Mesothelial cell of epicardium (in vitro differentiated cells): ENCODE results near the gene CACNB4. TPM values are rescaled to one million over a fixed set of nuclear protein-coding genes. Genes with fewer than 3 reads are reported as not detected.

Source experiments
- DNase-seq, 2 experiments: peaks; one replicate each; pipeline ENCODE4 v3.0.0; 2021; ENCODE audit warnings: low spot score in 2 of 2; ENCODE audit not compliant: unreplicated experiment in 2 of 2
- H3K27ac Mint-ChIP-seq: 2 replicates; pipeline ENCODE4 v1.8.0; 2021; ENCODE audit warnings: mixed read lengths
- H3K27me3 Mint-ChIP-seq: 2 replicates; pipeline ENCODE4 v1.8.0; 2021; ENCODE audit warnings: low read depth, mixed read lengths
- H3K36me3 Mint-ChIP-seq: 2 replicates; pipeline ENCODE4 v1.8.0; 2021; ENCODE audit warnings: mixed read lengths
- H3K4me1 Mint-ChIP-seq: 2 replicates; pipeline ENCODE4 v1.8.0; 2021; ENCODE audit warnings: mixed read lengths
- H3K4me3 Mint-ChIP-seq: 2 replicates; pipeline ENCODE4 v1.8.0; 2021; ENCODE audit warnings: mild to moderate bottlenecking, moderate library complexity, mixed read lengths
- H3K9me3 Mint-ChIP-seq: 2 replicates; pipeline ENCODE4 v1.8.0; 2021; ENCODE audit warnings: mixed read lengths
- total RNA-seq: library from RNA; stranded (reverse); gene quantifications from 3 replicates; pipeline ENCODE4 v1.2.1, GENCODE V29; 2021
- TF ChIP-seq, protein P1 (sequence below): fragments of 200-600 bp; sonication (generic); IDR thresholded peaks from one replicate; pipeline ENCODE4 v1.5.0; 2021; ENCODE audit warnings: antibody characterized with exemption; ENCODE audit not compliant: unreplicated experiment

CACNB4 gene
- total RNA-seq, 1 donor from 2014 or later: 4.1 TPM

GRCh38 chr2:151869291-151869690 is 229.6 kb downstream of the CACNB4 start:
- TF ChIP-seq, protein P1, sequence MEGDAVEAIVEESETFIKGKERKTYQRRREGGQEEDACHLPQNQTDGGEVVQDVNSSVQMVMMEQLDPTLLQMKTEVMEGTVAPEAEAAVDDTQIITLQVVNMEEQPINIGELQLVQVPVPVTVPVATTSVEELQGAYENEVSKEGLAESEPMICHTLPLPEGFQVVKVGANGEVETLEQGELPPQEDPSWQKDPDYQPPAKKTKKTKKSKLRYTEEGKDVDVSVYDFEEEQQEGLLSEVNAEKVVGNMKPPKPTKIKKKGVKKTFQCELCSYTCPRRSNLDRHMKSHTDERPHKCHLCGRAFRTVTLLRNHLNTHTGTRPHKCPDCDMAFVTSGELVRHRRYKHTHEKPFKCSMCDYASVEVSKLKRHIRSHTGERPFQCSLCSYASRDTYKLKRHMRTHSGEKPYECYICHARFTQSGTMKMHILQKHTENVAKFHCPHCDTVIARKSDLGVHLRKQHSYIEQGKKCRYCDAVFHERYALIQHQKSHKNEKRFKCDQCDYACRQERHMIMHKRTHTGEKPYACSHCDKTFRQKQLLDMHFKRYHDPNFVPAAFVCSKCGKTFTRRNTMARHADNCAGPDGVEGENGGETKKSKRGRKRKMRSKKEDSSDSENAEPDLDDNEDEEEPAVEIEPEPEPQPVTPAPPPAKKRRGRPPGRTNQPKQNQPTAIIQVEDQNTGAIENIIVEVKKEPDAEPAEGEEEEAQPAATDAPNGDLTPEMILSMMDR: no peak
- no peaks in the 10 kb centered on the region for H3K36me3 Mint-ChIP-seq
- peaks cover 14% of the 10 kb centered on the region for H3K27me3 Mint-ChIP-seq
- H3K27ac Mint-ChIP-seq: no peak overlapping the region
- H3K4me1 Mint-ChIP-seq: no peaks in the 10 kb centered on the region
- DNase-seq: no peak
- H3K4me3 Mint-ChIP-seq: no peak overlapping the region
- no peaks in the 10 kb centered on the region for H3K9me3 Mint-ChIP-seq

GRCh38 chr2:151862700-151863099 is 236.1 kb downstream of the CACNB4 start:
- H3K36me3 Mint-ChIP-seq: no peaks in the 10 kb centered on the region
- no peak overlapping the region for H3K4me3 Mint-ChIP-seq
- TF ChIP-seq, protein P1: no peak
- peaks cover 15% of the 10 kb centered on the region for H3K4me1 Mint-ChIP-seq
- no peaks in the 10 kb centered on the region for H3K9me3 Mint-ChIP-seq
- no peaks in the 10 kb centered on the region for H3K27me3 Mint-ChIP-seq
- H3K27ac Mint-ChIP-seq: no peak overlapping the region
- DNase-seq: no peak

- TF ChIP-seq, protein P1: no peak
- H3K36me3 Mint-ChIP-seq: no peaks in the 10 kb centered on the region
- H3K4me1 Mint-ChIP-seq: peaks cover 15% of the 10 kb centered on the region
- no peaks in the 10 kb centered on the region for H3K9me3 Mint-ChIP-seq
- no peaks in the 10 kb centered on the region for H3K27me3 Mint-ChIP-seq
- DNase-seq: no peak
- peak overlapping the region; percentile 82 for H3K27ac Mint-ChIP-seq
- H3K4me3 Mint-ChIP-seq: no peak overlapping the region
Observed at GRCh38 chr2:151861174-151861573, 237.7 kb downstream of the CACNB4 start.

DNA sequence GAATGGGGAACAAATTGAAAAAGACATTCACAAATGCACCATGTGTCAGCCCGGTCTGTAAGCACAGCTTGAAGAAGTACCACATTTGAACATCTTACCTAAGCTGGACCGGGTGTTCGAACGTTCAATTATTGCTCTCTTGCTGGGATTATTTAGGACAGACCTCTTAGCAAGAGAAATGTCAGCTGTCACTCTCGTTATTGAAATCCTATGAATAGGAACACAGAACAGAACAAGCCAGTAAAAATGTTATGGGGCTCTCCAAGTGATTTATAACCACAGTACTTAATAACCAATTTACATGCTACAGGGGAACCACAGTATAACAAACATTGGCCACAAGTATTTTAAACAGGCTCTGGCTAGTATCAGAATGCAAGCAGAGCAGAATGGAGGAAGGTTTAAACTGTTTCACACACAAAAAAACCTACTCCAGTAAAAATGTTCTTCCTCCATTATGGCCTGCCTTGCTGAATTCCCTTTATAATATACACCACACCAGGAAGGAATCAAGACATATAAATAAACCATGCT is 238.2 kb downstream of the CACNB4 start:
- H3K27me3 Mint-ChIP-seq: no peaks in the 10 kb centered on the region
- TF ChIP-seq, protein P1: no peak
- no peaks in the 10 kb centered on the region for H3K36me3 Mint-ChIP-seq
- H3K4me3 Mint-ChIP-seq: no peak overlapping the region
- no peak for DNase-seq
- H3K9me3 Mint-ChIP-seq: no peaks in the 10 kb centered on the region
- peaks cover 15% of the 10 kb centered on the region for H3K4me1 Mint-ChIP-seq
- peak overlapping the region; percentile 82 for H3K27ac Mint-ChIP-seq

- TF ChIP-seq, protein P1: no peak
- H3K27ac Mint-ChIP-seq: no peak overlapping the region
- H3K9me3 Mint-ChIP-seq: no peaks in the 10 kb centered on the region
- H3K36me3 Mint-ChIP-seq: no peaks in the 10 kb centered on the region
- no peaks in the 10 kb centered on the region for H3K27me3 Mint-ChIP-seq
- H3K4me3 Mint-ChIP-seq: no peak overlapping the region
- DNase-seq: no peak
- H3K4me1 Mint-ChIP-seq: peaks cover 15% of the 10 kb centered on the region
Observed at GRCh38 chr2:151860210-151860609, 238.6 kb downstream of the CACNB4 start.

GRCh38 chr2:151857650-151858049 is 241.2 kb downstream of the CACNB4 start:
- Mint-ChIP-seq H3K36me3 (no peaks in the 10 kb centered on the region), H3K4me3 (no peak overlapping the region), H3K9me3 (no peaks in the 10 kb centered on the region), H3K4me1 (peaks cover 27% of the 10 kb centered on the region), H3K27ac (no peak overlapping the region), H3K27me3 (no peaks in the 10 kb centered on the region)
- TF ChIP-seq, protein P1: no peak
- DNase-seq: no peak
